GM20000 (cell line): Measurements from ENCODE around the gene DST.

Experiments
- DNase-seq: peaks from one replicate; pipeline ENCODE4 v3.0.0; 2012; ENCODE audit warnings: low spot score
- CTCF ChIP-seq: IDR thresholded peaks from 2 replicates; pipeline ENCODE4 v1.5.1; 2012; ENCODE audit warnings: mild to moderate bottlenecking, control low read depth; ENCODE audit errors: extremely low read depth, missing control alignments

The DST gene

GRCh38 chr6:56687551-56687950, 44.9 kb upstream of the DST start:
- no peak for TF ChIP-seq CTCF
- DNase-seq: no peak

- no peak for TF ChIP-seq CTCF
- DNase-seq: no peak
Measured at GRCh38 chr6:56686429-56686828, 43.7 kb upstream of the DST start.

- TF ChIP-seq CTCF: no peak
- no peak for DNase-seq
Measured at GRCh38 chr6:56685994-56686393, 43.3 kb upstream of the DST start.

- TF ChIP-seq CTCF: no peak
Measured at GRCh38 chr6:56685102-56685733, 42.5 kb upstream of the DST start.

GRCh38 chr6:56684342-56685101, 41.8 kb upstream of the DST start:
- TF ChIP-seq CTCF: no peak
- no peak for DNase-seq

More at GRCh38 chr6:56685102-56685733, 42.5 kb upstream of the DST start:
- DNase-seq: no peak

- no peak for TF ChIP-seq CTCF
- DNase-seq: no peak
Measured at GRCh38 chr6:56683882-56684281, 41.2 kb upstream of the DST start.

- DNase-seq: no peak
- no peak for TF ChIP-seq CTCF
Measured at GRCh38 chr6:56682635-56683034, 39.9 kb upstream of the DST start.
